ENCODE data around the gene IGF2BP2. TPM values are rescaled to one million over a fixed set of nuclear protein-coding genes. Genes with fewer than 3 reads are reported as not detected.

Gene IGF2BP2
- total and polyA plus RNA-seq, 2 of the 8 experiments (the other 6 are each of a cell fraction or from before 2014, with no cell fraction given): 7.4 to 121 TPM

- ChIA-PET CTCF (ENCODE audit: partially characterized antibody) (interaction anchor here (0.6 to 6.9 kb wide), 16 partner anchors 11 to 1186 kb away, joined by 3 to 67 read pairs (median 5); no protein-coding TSS in a partner anchor), POLR2A (ENCODE audit: partially characterized antibody) (interaction anchor here (0.6 to 3.5 kb wide), 4 partner anchors 9 to 160 kb away, joined by 3 to 11 read pairs (median 6); partner anchors contain the start of gene TMEM41A)
- WGBS, 2 experiments (ENCODE audit: extremely low coverage in 1 of 2, insufficient coverage in 1 of 2, insufficient read length in 1 of 2, insufficient replicate concordance in 2 of 2, low coverage in 1 of 2, low lambda C conversion rate in 2 of 2, missing lambda C conversion rate in 1 of 2): 92% methylated on average over 1 of the region's 1 CpG; no CpG with 5 or more reads in 1 of the 2 experiments
- no peak overlapping the region for H3K4me2 ChIP-seq (ENCODE audit: insufficient read depth in 1 of 2, low read depth in 2 of 2, low read length in 2 of 2)
- no peaks in the 10 kb centered on the region for H3K27me3 ChIP-seq (replicated peaks in 1 of 4; ENCODE audit: control insufficient read depth in 3 of 4, extremely low read depth in 1 of 4, insufficient read depth in 3 of 4, low read length in 3 of 4)
- H3K4me1 ChIP-seq (replicated peaks in 1 of 4; ENCODE audit: control insufficient read depth in 3 of 4, insufficient read depth in 4 of 4, low read length in 3 of 4): peaks cover 0 to 3% (median under 1%) of the 10 kb centered on the region in 4 experiments; a peak in 3 of 7 replicates
- H3K23me2 ChIP-seq (ENCODE audit: low read depth, low read length): no peaks in the 10 kb centered on the region
- no peak for DNase-seq (ENCODE audit: low read depth in 1 of 2, low spot score in 2 of 2)
- H3K14ac ChIP-seq (ENCODE audit: insufficient read length): no peak overlapping the region
- no peak overlapping the region for H2BK120ac ChIP-seq (replicated peaks; ENCODE audit: low read depth, low read length)
- no peak for TF ChIP-seq EZH2 (IDR thresholded peaks at IDR 0.05; ENCODE audit: low read depth, low read length, severe bottlenecking)
- TF ChIP-seq POLR2A (IDR thresholded peaks at IDR 0.05; ENCODE audit: control extremely low read depth in 1 of 2, low read depth in 2 of 2, low read length in 2 of 2): no peak
- TF ChIP-seq POU5F1 (IDR thresholded peaks at IDR 0.05; ENCODE audit: low read depth, low read length): no peak
- no peak for TF ChIP-seq CEBPB (IDR thresholded peaks at IDR 0.05; ENCODE audit: low read depth, low read length)
- no peak for TF ChIP-seq CTBP2 (IDR thresholded peaks at IDR 0.05; ENCODE audit: borderline replicate concordance, insufficient read depth, insufficient read length, low read length)
- H2BK12ac ChIP-seq (ENCODE audit: low read depth, low read length): no peak overlapping the region
- H2BK5ac ChIP-seq (ENCODE audit: low read depth, low read length): no peak overlapping the region
- H4K8ac ChIP-seq (ENCODE audit: extremely low read depth, insufficient read depth, low read length): no peak overlapping the region
- H3K27ac ChIP-seq (ENCODE audit: low read depth, low read length): no peak overlapping the region
- H3K36me3 ChIP-seq (ENCODE audit: control insufficient read depth in 2 of 4, insufficient read depth in 4 of 4, low read length in 3 of 4): peaks cover 13 to 50% (median 31%) of the 10 kb centered on the region in 4 experiments
- no peak overlapping the region for H2AFZ ChIP-seq (ENCODE audit: low read length)
- H3K56ac ChIP-seq (replicated peaks; ENCODE audit: insufficient read length, low read depth, low read length): no peak overlapping the region
- H3K79me1 ChIP-seq (ENCODE audit: low read depth, low read length): no peaks in the 10 kb centered on the region
- H2AK5ac ChIP-seq (ENCODE audit: low read depth, low read length): no peak overlapping the region
- H3K4me3 ChIP-seq (ENCODE audit: extremely low read depth in 1 of 4, insufficient read depth in 2 of 4, low read depth in 3 of 4, low read length in 4 of 4): no peak overlapping the region
- no peak overlapping the region for H2BK20ac ChIP-seq (ENCODE audit: low read length)
- H3K4ac ChIP-seq (replicated peaks; ENCODE audit: insufficient read length, low read depth, low read length): no peak overlapping the region
- FAIRE-seq: no peak
- H4K20me1 ChIP-seq (replicated peaks in 1 of 2; ENCODE audit: control insufficient read depth in 1 of 2, insufficient read depth in 2 of 2, low read length in 2 of 2): peaks cover 0 to 3% of the 10 kb centered on the region in 2 experiments
- H4K5ac ChIP-seq (ENCODE audit: insufficient read length, low read depth, low read length): no peak overlapping the region
- no peak overlapping the region for H3K18ac ChIP-seq (ENCODE audit: extremely low read depth, low read length)
- H4K91ac ChIP-seq (replicated peaks; ENCODE audit: insufficient read length, low read length): no peak overlapping the region
- no peak overlapping the region for H3K9ac ChIP-seq (replicated peaks in 1 of 4; ENCODE audit: extremely low read depth in 1 of 4, low read depth in 3 of 4, low read length in 3 of 4)
- no peak overlapping the region for H2BK15ac ChIP-seq (ENCODE audit: low read length)
- no peaks in the 10 kb centered on the region for H3K79me2 ChIP-seq (ENCODE audit: control insufficient read depth in 1 of 2, insufficient read depth in 2 of 2, low read length in 2 of 2)
- no peak overlapping the region for H3K23ac ChIP-seq (ENCODE audit: insufficient read length)
- no peaks in the 10 kb centered on the region for H3K9me3 ChIP-seq (ENCODE audit: insufficient read depth in 2 of 2, low read depth in 1 of 2, low read length in 1 of 2)
These were observed 165.9 kb downstream of the IGF2BP2 start for GRCh38 chr3:185658943-185659342.

Measured in H1 (cell line).